ENCODE measurements around the gene BRSK1. TPM values are rescaled to one million over a fixed set of nuclear protein-coding genes. Genes with fewer than 3 reads are reported as not detected.

Gene BRSK1
- total and polyA plus RNA-seq, 2 of the 13 experiments (the other 11 are each of a cell fraction or from before 2014, with no cell fraction given), result 0.18 to 1.2 TPM

- H2AFZ ChIP-seq (ENCODE audit: low read length), result no peak overlapping the region
- no peaks in the 10 kb centered on the region for H3K36me3 ChIP-seq (replicated peaks in 1 of 2; ENCODE audit: control insufficient read depth in 1 of 2, insufficient read depth in 2 of 2, low read length in 2 of 2)
- in situ Hi-C loops (cut with HindIII; ENCODE audit: extremely low pct_ligation_motif_present, low pct_unique_long_range_greater_than_20kb) (no loop called here), intact Hi-C loops (cut with micrococcal nuclease; ENCODE audit: unreplicated experiment) (no loop called here)
- POLR2A ChIA-PET, result interaction anchor here (1.3 to 3.7 kb wide), 2 partner anchors 18 kb away, joined by 5 to 58 read pairs; partner anchors contain the start of gene HSPBP1
- CTCF ChIA-PET (ENCODE audit: low intra/inter-chr PET ratio, low total read pairs), result no interaction called here
- H3K79me2 ChIP-seq (ENCODE audit: insufficient read depth, low read length), result peaks cover 9% of the 10 kb centered on the region
- TF ChIP-seq ZBTB38 (CRISPR knock-in tag; IDR thresholded peaks at IDR 0.05), result peak; percentile 74
- no peak for TF ChIP-seq ZNF101 (CRISPR knock-in tag; IDR thresholded peaks at IDR 0.05; ENCODE audit: borderline replicate concordance, low read depth)
- H3K27me3 ChIP-seq (ENCODE audit: control insufficient read depth in 1 of 2, insufficient read depth in 2 of 2, low read length in 2 of 2), result no peaks in the 10 kb centered on the region; a peak in 2 of 5 replicates
- H3K9ac ChIP-seq (ENCODE audit: insufficient read depth, low read depth, low read length), result no peak overlapping the region
- H3K4me1 ChIP-seq (ENCODE audit: insufficient read depth, low read length), result peaks cover 15% of the 10 kb centered on the region
- H3K27ac ChIP-seq (ENCODE audit: extremely low read length, insufficient read depth, low read length), result no peak overlapping the region
- no peak for DNase-seq (ENCODE audit: low spot score)
- BruUV-seq (replicated peaks), result no TSS peak
- H3K4me2 ChIP-seq (ENCODE audit: low read depth, low read length), result no peak overlapping the region
- no peak for FAIRE-seq
- WGBS (ENCODE audit: low lambda C conversion rate), result 98% methylated on average over 9 of the region's 9 CpGs
- H4K20me1 ChIP-seq (ENCODE audit: insufficient read depth, low read length), result peaks cover 6% of the 10 kb centered on the region; the same call in 1 of the 2 replicates
- H3K9me3 ChIP-seq (ENCODE audit: low read length), result no peaks in the 10 kb centered on the region
- ATAC-seq, result no peak
- no peak overlapping the region for H3K4me3 ChIP-seq (replicated peaks in 1 of 3; ENCODE audit: insufficient read depth in 1 of 3, low read depth in 2 of 3, low read length in 3 of 3)
These were observed 21.4 kb upstream of the BRSK1 start for GRCh38 chr19:55262359-55262758.

GRCh38 chr19:55264531-55264930, 19.3 kb upstream of the BRSK1 start:
- Histone ChIP-seq H3K9me3 (ENCODE audit: low read length) (no peaks in the 10 kb centered on the region), H3K36me3 (replicated peaks in 1 of 2; ENCODE audit: control insufficient read depth in 1 of 2, insufficient read depth in 2 of 2, low read length in 2 of 2) (no peaks in the 10 kb centered on the region; a peak in 1 of 5 replicates), H3K4me3 (replicated peaks in 1 of 3; ENCODE audit: insufficient read depth in 1 of 3, low read depth in 2 of 3, low read length in 3 of 3) (no peak overlapping the region), H3K9ac (ENCODE audit: insufficient read depth, low read depth, low read length) (no peak overlapping the region), H3K79me2 (ENCODE audit: insufficient read depth, low read length) (no peaks in the 10 kb centered on the region), H3K27me3 (ENCODE audit: control insufficient read depth in 1 of 2, insufficient read depth in 2 of 2, low read length in 2 of 2) (no peaks in the 10 kb centered on the region; a peak in 1 of 5 replicates), H3K4me2 (ENCODE audit: low read depth, low read length) (no peak overlapping the region), H2AFZ (ENCODE audit: low read length) (no peak overlapping the region), H4K20me1 (ENCODE audit: insufficient read depth, low read length) (no peaks in the 10 kb centered on the region), H3K27ac (ENCODE audit: extremely low read length, insufficient read depth, low read length) (no peak overlapping the region), H3K4me1 (ENCODE audit: insufficient read depth, low read length) (peaks cover 14% of the 10 kb centered on the region)
- ATAC-seq, result no peak
- in situ Hi-C loops (cut with HindIII; ENCODE audit: extremely low pct_ligation_motif_present, low pct_unique_long_range_greater_than_20kb) (no loop called here), intact Hi-C loops (cut with micrococcal nuclease; ENCODE audit: unreplicated experiment) (no loop called here)
- no peak for TF ChIP-seq PCBP1 (IDR thresholded peaks at IDR 0.05; ENCODE audit: borderline replicate concordance, low read depth, low read length)
- TF ChIP-seq CEBPB (IDR thresholded peaks at IDR 0.05; ENCODE audit: borderline replicate concordance, low read depth, low read length), result 0 out of 2 replicates have a peak, but pooled peaks have one; percentile 14
- no TSS peak for BruUV-seq (replicated peaks)
- FAIRE-seq, result no peak
- no peak for DNase-seq (ENCODE audit: low spot score)
- POLR2A ChIA-PET, result no interaction called here
- CTCF ChIA-PET (ENCODE audit: low intra/inter-chr PET ratio, low total read pairs), result no interaction called here
- WGBS (ENCODE audit: low lambda C conversion rate), result 95% methylated on average over 5 of the region's 5 CpGs
